ENCODE measurements around the gene ZFP69B.

GRCh38 chr1:40432644-40433390, 17.5 kb upstream of the ZFP69B start:
- TF ChIP-seq CTCF (IDR thresholded peaks at IDR 0.05; ENCODE audit: low read depth, low read length, poor library complexity, severe bottlenecking) (no peak), EZH2phosphoT487 (IDR thresholded peaks at IDR 0.05; ENCODE audit: borderline replicate concordance, low read length) (no peak)

Data from DOHH2 (cell line).